Mesangial cell (primary cell): ENCODE measurements around the gene LOX. TPM values are rescaled to one million over a fixed set of nuclear protein-coding genes. Genes with fewer than 3 reads are reported as not detected.

Experiments used
- total RNA-seq: library from RNA; depleted of rRNA; stranded (reverse); fragments of >200 nt; gene quantifications from 2 replicates; pipeline ENCODE4 v1.2.3, GENCODE V29; 2015

Gene LOX, protein sequence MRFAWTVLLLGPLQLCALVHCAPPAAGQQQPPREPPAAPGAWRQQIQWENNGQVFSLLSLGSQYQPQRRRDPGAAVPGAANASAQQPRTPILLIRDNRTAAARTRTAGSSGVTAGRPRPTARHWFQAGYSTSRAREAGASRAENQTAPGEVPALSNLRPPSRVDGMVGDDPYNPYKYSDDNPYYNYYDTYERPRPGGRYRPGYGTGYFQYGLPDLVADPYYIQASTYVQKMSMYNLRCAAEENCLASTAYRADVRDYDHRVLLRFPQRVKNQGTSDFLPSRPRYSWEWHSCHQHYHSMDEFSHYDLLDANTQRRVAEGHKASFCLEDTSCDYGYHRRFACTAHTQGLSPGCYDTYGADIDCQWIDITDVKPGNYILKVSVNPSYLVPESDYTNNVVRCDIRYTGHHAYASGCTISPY
- total RNA-seq: 63.2 and 134 TPM in 2 replicates

DNA sequence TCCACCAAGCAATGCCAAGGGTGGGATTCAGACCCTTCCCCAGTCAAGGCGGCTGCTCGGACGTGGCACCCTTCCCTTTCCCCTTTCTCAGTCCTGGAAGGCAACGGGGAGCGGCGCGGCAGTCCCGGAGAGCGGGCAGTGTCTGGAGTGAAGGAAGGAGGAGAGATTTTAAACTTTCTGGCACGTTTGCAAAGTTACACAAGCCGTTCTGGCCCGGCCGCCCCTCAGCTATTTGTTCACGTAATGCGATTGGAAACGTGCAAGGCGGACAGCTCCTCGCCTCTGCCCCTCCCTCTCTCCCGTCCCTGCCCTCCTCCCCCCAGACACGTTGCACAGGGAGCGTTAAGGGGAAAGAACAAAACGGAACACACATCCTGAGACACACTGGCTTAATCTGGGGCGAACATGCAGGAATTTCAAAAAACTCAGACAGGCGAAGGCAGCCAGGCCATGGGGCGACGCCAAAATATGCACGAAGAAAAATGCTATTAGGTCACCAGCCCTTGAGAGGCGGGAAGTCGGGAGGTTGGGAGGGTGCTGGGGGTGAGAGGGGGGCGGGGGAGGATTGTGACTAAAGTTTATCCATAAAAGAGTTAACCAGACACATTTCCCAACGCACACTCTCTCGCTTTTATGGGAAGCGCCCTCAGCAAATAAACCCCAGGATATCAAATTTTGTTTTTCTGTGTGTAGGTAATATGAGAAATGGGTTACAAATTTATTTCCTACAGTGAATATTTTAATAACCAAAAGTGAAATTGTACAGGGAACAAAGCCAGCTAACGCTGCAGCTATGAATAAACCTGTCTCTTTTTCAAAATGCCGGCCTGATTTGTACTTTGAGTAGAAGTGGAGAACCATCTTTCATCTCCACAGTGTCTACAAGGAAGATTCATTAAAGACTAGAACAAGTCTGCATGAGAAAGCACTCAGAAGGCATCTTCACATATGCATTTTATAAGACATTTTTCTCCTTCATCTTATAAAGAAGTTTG, at the start of gene LOX:
Gene LOX (minus strand): TSS at position 144 of the 995 bp plus-strand sequence. CDS start 274 bp downstream, outside the sequence.

Other genes starting within 250 kb of the LOX start
- gene FTMT, start 226.4 kb downstream of the LOX start, total RNA-seq: not detected in 2 replicates
- gene SRFBP1, start 116.3 kb downstream of the LOX start, total RNA-seq: 4.1 and 8.5 TPM in 2 replicates
- gene ZNF474, start 51.3 kb upstream of the LOX start, total RNA-seq: 0.13 TPM in 1 of 2 replicates, not detected in the other
- 0.81 and 5.2 TPM in 2 replicates for gene SNCAIP, start 234.0 kb upstream of the LOX start, total RNA-seq